Heart right ventricle (tissue), 16 donors: ENCODE measurements around the gene ETS1. TPM values are rescaled to one million over a fixed set of nuclear protein-coding genes. Genes with fewer than 3 reads are reported as not detected.

ENCODE experiments used
- ATAC-seq, 8 donors: fragments of 200-7000 bp; cut with Tn5 transposase; one replicate each; pipeline ENCODE4 v1.9.1; 2020; ENCODE audit warnings: mild to moderate bottlenecking in 8 of 8, moderate library complexity in 8 of 8, moderate number of reproducible peaks in 1 of 8
- DNase-seq, 2 donors: peaks; one replicate each; pipeline ENCODE4 v3.0.0-alpha.2; 2020
- H3K27ac ChIP-seq, 10 donors: fragments of 200-600 bp; sonication (generic) in 2 of 10; one replicate each; pipeline versions ENCODE4 v1.5.0 to v1.8.0; 2020 to 2022; ENCODE audit warnings: mild to moderate bottlenecking in 3 of 10
- H3K27me3 ChIP-seq, 7 donors: fragments of 200-600 bp; one replicate each; pipeline ENCODE4 v1.8.0; 2021 to 2022; ENCODE audit warnings: mild to moderate bottlenecking in 2 of 7
- H3K36me3 ChIP-seq, 9 donors: fragments of 200-600 bp; sonication (generic) in 1 of 9; one replicate each; pipeline versions ENCODE4 v1.5.0 to v1.8.0; 2020 to 2022; ENCODE audit warnings: mild to moderate bottlenecking in 2 of 9
- H3K4me1 ChIP-seq, 9 donors: fragments of 200-600 bp; sonication (generic) in 1 of 9; one replicate each; pipeline versions ENCODE4 v1.5.0 to v1.8.0; 2020 to 2022; ENCODE audit warnings: mild to moderate bottlenecking in 4 of 9
- H3K4me3 ChIP-seq, 10 donors: fragments of 200-600 bp; sonication (generic) in 2 of 10; one replicate each; pipeline versions ENCODE4 v1.5.0 to v1.8.0; 2020 to 2022; ENCODE audit warnings: mild to moderate bottlenecking in 7 of 10, moderate library complexity in 2 of 10
- H3K9me3 ChIP-seq, 11 donors: fragments of 200-600 bp in 10 of 11; sonication (generic) in 2 of 11; one replicate each; pipeline versions ENCODE4 v1.5.0 to v1.8.0; 2013 to 2022; ENCODE audit warnings: mild to moderate bottlenecking in 2 of 11, control low read depth in 1 of 11, moderate library complexity in 1 of 11
- WGBS, 2 donors: extraction: QIAGEN DNeasy Blood & Tissue Kit; methylation state at CpG; one replicate each; pipeline ENCODE4 v1.1.7; 2013; ENCODE audit warnings: inconsistent platforms in 1 of 2; 5-methylcytosine and 5-hydroxymethylcytosine counted together
- intact Hi-C, 10 donors: fragments of 100-400 bp; cut with DNase I; formaldehyde crosslinking; loops; one replicate each; pipeline versions ENCODE4 v1.11.1 to v1.14.2; 2022
- polyA plus RNA-seq, 2 donors: library from polyadenylated mRNA; stranded (reverse); fragments of 200-250 nt; gene quantifications; one replicate each; pipeline ENCODE4 v1.2.3, GENCODE V29; 2013
- total RNA-seq, 10 donors: library from RNA; stranded (reverse); fragmentation: NEBNext Ultra II Directional in 3 of 10; extraction: Animal tissue kit (Norgen Biotek cat#: 25700) in 3 of 10; gene quantifications; one replicate each; pipeline versions ENCODE4 v1.2.1 to v1.2.4, GENCODE V29; 2021 to 2023
- TF ChIP-seq, protein P1 (sequence below), 9 donors: fragments of 200-600 bp; sonication (generic) in 2 of 9; IDR thresholded peaks; one replicate each; pipeline versions ENCODE4 v1.5.0 to v1.8.0; 2021 to 2022; ENCODE audit warnings: antibody characterized with exemption in 9 of 9, mild to moderate bottlenecking in 5 of 9, moderate library complexity in 1 of 9
- donor health status: Arrhythmogenic right ventricular cardiomyopathy.
- donor health status: ischemic (EF 13 %, LVEDD 7.1; RV severe dilation, severe dysfunction).
- donor health status: healthy with polysubstance abuse.
- donor health status: DM: no; HTN: yes; CAD: no.
- donor health status: DM: no; HTN: no; CAD: no.
- donor health status: ischemic (EF 25% LVEDD 6.9; RV normal size, moderate dysfunction).
- donor health status: ischemic (EF 25% LVEDD 5.7; RV mildly dilated, moderate dysfunction).
- donor health status: healthy.
- donor health status: DM: yes; HTN: yes; CAD: no.
- donor health status: Ischemic cardiomyopathy.
- donor health status: ischemic (EF 35%, LVEDD 5.7; RV mildly dilated, moderate dysfunction).
- donor health status: nonischemic (EF 11% LVEDD 7.7; RV severe dilation, severe dysfunction).
- donor health status: DM: yes; HTN: yes; CAD: no.
- donor health status: PGD.
- donor health status: ischemic (EF 29% LVEDD 5.4; RV normal size, mild dysfunction).
- donor health status: nonischemic (EF 23%, LVEDD 6.1; RV moderate dilation, normal function).

Gene ETS1
- total and polyA plus RNA-seq, 12 donors, result 21.3 to 93.4 (median 50.7) TPM

DNA sequence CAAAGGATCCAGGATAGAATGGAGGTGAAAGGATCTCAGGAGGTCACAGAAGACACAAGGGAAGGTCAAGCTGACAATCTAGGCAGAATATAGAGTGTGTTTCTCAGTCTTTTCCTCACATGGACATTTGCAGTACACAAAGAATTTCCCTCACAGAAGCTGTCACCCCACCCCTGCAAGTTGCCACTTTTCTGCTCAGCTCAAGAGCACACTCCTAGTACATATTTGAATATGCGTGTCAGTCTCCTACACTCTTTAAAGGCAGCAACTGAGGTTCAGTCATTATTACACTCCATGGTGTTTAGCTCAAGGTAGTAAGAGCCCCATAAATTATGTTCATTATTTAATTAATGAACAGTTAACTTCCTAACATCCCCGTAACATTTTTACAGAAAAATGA, 59.1 kb downstream of the ETS1 start:
- H3K9me3 ChIP-seq, result no peaks in the 10 kb centered on the region
- intact Hi-C loops, result loop anchor here in 2 of 10 donors (10.0 kb wide), 2 partner anchors 53 to 57 kb away; partner anchors contain the start of gene ETS1 (in 1 of the 2)
- H3K4me3 ChIP-seq, result no peak overlapping the region
- H3K27ac ChIP-seq, result peak overlapping the region in 1 of 10 donors; percentile 1
- H3K27me3 ChIP-seq, result no peaks in the 10 kb centered on the region
- DNase-seq (no peak), ATAC-seq (no peak)
- TF ChIP-seq, protein P1, sequence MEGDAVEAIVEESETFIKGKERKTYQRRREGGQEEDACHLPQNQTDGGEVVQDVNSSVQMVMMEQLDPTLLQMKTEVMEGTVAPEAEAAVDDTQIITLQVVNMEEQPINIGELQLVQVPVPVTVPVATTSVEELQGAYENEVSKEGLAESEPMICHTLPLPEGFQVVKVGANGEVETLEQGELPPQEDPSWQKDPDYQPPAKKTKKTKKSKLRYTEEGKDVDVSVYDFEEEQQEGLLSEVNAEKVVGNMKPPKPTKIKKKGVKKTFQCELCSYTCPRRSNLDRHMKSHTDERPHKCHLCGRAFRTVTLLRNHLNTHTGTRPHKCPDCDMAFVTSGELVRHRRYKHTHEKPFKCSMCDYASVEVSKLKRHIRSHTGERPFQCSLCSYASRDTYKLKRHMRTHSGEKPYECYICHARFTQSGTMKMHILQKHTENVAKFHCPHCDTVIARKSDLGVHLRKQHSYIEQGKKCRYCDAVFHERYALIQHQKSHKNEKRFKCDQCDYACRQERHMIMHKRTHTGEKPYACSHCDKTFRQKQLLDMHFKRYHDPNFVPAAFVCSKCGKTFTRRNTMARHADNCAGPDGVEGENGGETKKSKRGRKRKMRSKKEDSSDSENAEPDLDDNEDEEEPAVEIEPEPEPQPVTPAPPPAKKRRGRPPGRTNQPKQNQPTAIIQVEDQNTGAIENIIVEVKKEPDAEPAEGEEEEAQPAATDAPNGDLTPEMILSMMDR (IDR thresholded peaks at IDR 0.05), result no peak
- H3K36me3 ChIP-seq, result no peaks in the 10 kb centered on the region
- H3K4me1 ChIP-seq, result peaks cover 3 to 85% (median 49%) of the 10 kb centered on the region in 9 donors
- WGBS, 2 donors, result 98 to 99% methylated on average over 2 of the region's 2 CpGs

DNA sequence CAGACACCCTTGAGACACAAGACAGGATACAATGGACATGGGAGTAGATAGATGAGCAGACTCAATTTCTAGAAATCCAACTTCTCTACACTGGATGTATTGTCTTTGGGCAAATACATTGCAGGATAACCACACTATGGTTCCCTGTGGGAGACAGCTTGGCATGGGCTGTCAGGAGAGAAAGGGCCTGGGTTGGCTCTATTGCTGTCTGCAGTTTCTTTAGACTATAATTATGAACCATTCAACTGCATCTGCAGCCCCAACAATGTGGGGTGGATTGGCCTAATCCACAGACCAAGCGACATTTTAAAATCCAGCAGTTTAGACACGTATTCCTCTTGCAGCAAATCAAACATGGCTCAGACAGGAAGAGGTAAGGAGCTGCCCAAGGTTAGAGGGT, 60.3 kb downstream of the ETS1 start:
- Histone ChIP-seq H3K9me3 (no peaks in the 10 kb centered on the region), H3K27ac (peak overlapping the region in 4 of 10 donors; percentile 97 to 99 (median 98)), H3K36me3 (no peaks in the 10 kb centered on the region), H3K4me1 (peaks cover 3 to 80% (median 56%) of the 10 kb centered on the region in 9 donors), H3K4me3 (no peak overlapping the region), H3K27me3 (no peaks in the 10 kb centered on the region)
- DNase-seq (no peak), ATAC-seq (no peak)
- intact Hi-C loops, result loop anchor here in 2 of 10 donors (10.0 kb wide), 2 partner anchors 52 to 58 kb away; partner anchors contain the start of gene ETS1 (in 1 of the 2)
- TF ChIP-seq, protein P1 (IDR thresholded peaks at IDR 0.05), result no peak
- WGBS, 2 donors, result 95 to 100% methylated on average over 2 of the region's 2 CpGs

- Histone ChIP-seq H3K27ac (peak overlapping the region in 9 of 10 donors; percentile 18 to 99 (median 61)), H3K27me3 (no peaks in the 10 kb centered on the region), H3K4me1 (peaks cover 3 to 69% (median 52%) of the 10 kb centered on the region in 9 donors), H3K9me3 (no peaks in the 10 kb centered on the region), H3K36me3 (no peaks in the 10 kb centered on the region), H3K4me3 (peak overlapping the region in 1 of 10 donors; percentile 2)
- TF ChIP-seq, protein P1 (IDR thresholded peaks at IDR 0.05), result no peak
- DNase-seq, result no peak
- WGBS, 2 donors, result 56 to 65% methylated on average over 1 of the region's 1 CpG
- intact Hi-C loops, result loop anchor here in 3 of 10 donors (1.0 to 10.0 kb wide), 3 partner anchors 23 to 59 kb away; partner anchors contain the start of gene ETS1 (in 1 of the 3)
- no peak for ATAC-seq
Observed at GRCh38 chr11:128525411-128526243, 61.7 kb downstream of the ETS1 start.

GRCh38 chr11:128524172-128524571, 63.2 kb downstream of the ETS1 start:
- intact Hi-C loops, result loop anchor here in 4 of 10 donors (5.0 to 10.0 kb wide), 6 partner anchors 37 to 232 kb away; partner anchors contain the start of gene ETS1 (in 1 of the 4)
- Histone ChIP-seq H3K27me3 (no peaks in the 10 kb centered on the region), H3K4me3 (no peak overlapping the region), H3K36me3 (no peaks in the 10 kb centered on the region), H3K4me1 (peaks cover 3 to 74% (median 48%) of the 10 kb centered on the region in 9 donors), H3K9me3 (no peaks in the 10 kb centered on the region), H3K27ac (peak overlapping the region in 8 of 10 donors; percentile 91 to 99 (median 98))
- DNase-seq, result no peak
- ATAC-seq, result no peak
- WGBS, 2 donors, result 89 to 92% methylated on average over 4 of the region's 4 CpGs
- TF ChIP-seq, protein P1 (IDR thresholded peaks at IDR 0.05), result no peak
